Osteoblast (primary cell): ENCODE data around the gene LYRM2. TPM values are rescaled to one million over a fixed set of nuclear protein-coding genes. Genes with fewer than 3 reads are reported as not detected.

Source experiments
- DNase-seq: peaks from one replicate; pipeline ENCODE4 v3.0.0; 2011; ENCODE audit warnings: low spot score, mixed read lengths; ENCODE audit not compliant: insufficient read length; ENCODE audit errors: missing footprints
- H2AFZ ChIP-seq: 2 replicates; pipeline ENCODE4 v1.6.0; 2011; ENCODE audit warnings: mild to moderate bottlenecking, low read length
- H3K27ac ChIP-seq: 2 replicates; pipeline ENCODE4 v1.5.1; 2011; ENCODE audit warnings: mild to moderate bottlenecking, low read depth, low read length, moderate library complexity
- H3K27me3 ChIP-seq: 2 replicates; pipeline ENCODE4 v1.6.0; 2012; ENCODE audit warnings: mild to moderate bottlenecking, control low read depth, inconsistent platforms, low read length, moderate library complexity; ENCODE audit not compliant: insufficient read depth
- H3K36me3 ChIP-seq: 2 replicates; pipeline ENCODE4 v1.5.1; 2011; ENCODE audit warnings: mild to moderate bottlenecking, low read length, control low read depth, moderate library complexity; ENCODE audit not compliant: insufficient read depth
- H3K4me1 ChIP-seq: 2 replicates; pipeline ENCODE4 v1.5.1; 2011; ENCODE audit warnings: mild to moderate bottlenecking, low read length, control low read depth, moderate library complexity; ENCODE audit not compliant: insufficient read depth
- H3K4me2 ChIP-seq: 2 replicates; pipeline ENCODE4 v1.6.0; 2011; ENCODE audit warnings: mild to moderate bottlenecking, low read length; ENCODE audit not compliant: insufficient read depth
- H3K4me3 ChIP-seq: fragments of 200-600 bp; sonication (generic); 3 replicates; pipeline ENCODE4 v1.5.1; 2012; ENCODE audit warnings: mild to moderate bottlenecking, low read length, inconsistent platforms; ENCODE audit not compliant: insufficient read depth
- H3K79me2 ChIP-seq: 2 replicates; pipeline ENCODE4 v1.6.0; 2012; ENCODE audit warnings: mild to moderate bottlenecking, low read length, control low read depth, inconsistent platforms; ENCODE audit not compliant: insufficient read depth
- H3K9me3 ChIP-seq: 2 replicates; pipeline ENCODE4 v1.5.1; 2011; ENCODE audit warnings: low read depth, low read length, control low read depth
- H4K20me1 ChIP-seq: 2 replicates; pipeline ENCODE4 v1.6.0; 2012; ENCODE audit warnings: mild to moderate bottlenecking, low read length, control low read depth; ENCODE audit not compliant: insufficient read depth
- CTCF ChIP-seq: IDR thresholded peaks from 2 replicates; pipeline ENCODE4 v1.5.1; 2011; ENCODE audit warnings: mild to moderate bottlenecking, low read depth, low read length, moderate library complexity; ENCODE audit errors: extremely low read depth
- total RNA-seq: library from RNA; depleted of rRNA; stranded (reverse); fragments of >200 nt; gene quantifications from 2 replicates; pipeline ENCODE4 v1.2.3, GENCODE V29; 2012

The LYRM2 gene
- total RNA-seq, 1 donor = 24.6 TPM

DNA sequence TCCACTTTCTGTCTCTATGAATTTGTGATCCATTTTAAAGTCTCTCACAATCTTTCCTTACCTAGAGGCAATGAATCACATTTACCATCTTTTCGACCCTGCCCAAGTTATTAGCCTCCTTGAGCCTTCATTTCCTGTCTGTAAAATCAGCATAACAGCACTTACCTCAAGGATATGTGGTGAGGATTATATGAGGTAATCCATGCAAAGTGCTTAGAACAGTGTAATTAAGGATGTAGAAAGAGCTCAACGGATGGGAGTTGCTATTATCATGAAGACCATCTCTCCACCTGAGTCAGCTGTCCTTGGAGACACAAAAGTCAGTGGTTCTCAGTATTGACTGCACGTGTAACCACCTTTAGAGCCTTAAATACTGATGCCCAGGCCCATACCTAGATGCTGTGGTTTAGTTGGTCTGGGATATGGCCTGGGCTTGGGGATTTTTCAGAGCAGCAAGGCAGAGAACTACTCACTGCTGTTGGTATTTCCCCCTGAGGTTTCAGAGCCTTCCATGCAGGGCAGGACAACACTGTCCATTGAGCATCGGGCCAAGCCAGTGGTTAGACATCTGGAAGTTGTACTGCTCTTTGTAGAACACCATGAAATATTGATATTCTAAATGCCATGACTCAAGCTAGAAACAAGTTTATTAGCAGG lies 55.8 kb downstream of the LYRM2 start:
- no peak for DNase-seq

DNA sequence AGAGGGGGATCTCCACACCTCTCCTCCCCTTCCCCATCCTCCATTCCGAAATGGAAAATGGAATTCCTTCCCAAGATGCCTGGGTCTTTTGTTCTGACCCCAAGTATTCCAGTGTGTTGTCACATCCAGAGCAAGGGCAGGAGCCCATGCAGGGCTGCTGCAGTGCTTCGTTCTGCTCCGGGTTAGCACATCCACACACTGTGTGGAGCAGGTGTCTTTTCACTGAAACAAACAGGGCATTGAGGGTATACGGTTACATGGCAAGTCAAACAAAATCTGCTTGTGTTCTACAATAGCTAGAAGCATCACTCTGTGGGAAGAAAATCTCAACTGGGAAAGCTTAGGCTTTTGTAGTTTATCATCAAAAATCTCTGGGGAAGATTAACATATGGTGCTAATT lies 56.9 kb downstream of the LYRM2 start:
- no peaks in the 10 kb centered on the region for H4K20me1 ChIP-seq
- no peak for DNase-seq
- no peak overlapping the region for H3K4me2 ChIP-seq
- no peaks in the 10 kb centered on the region for H3K27me3 ChIP-seq
- H3K4me3 ChIP-seq = no peak overlapping the region
- no peaks in the 10 kb centered on the region for H3K9me3 ChIP-seq
- no peak for TF ChIP-seq CTCF
- H3K36me3 ChIP-seq = no peaks in the 10 kb centered on the region
- no peaks in the 10 kb centered on the region for H3K4me1 ChIP-seq
- H2AFZ ChIP-seq = no peak overlapping the region
- no peak overlapping the region for H3K27ac ChIP-seq
- H3K79me2 ChIP-seq = no peaks in the 10 kb centered on the region

More for the DNA sequence above, 55.8 kb downstream of the LYRM2 start:
- Histone ChIP-seq H3K36me3 (no peaks in the 10 kb centered on the region), H4K20me1 (no peaks in the 10 kb centered on the region), H3K9me3 (no peaks in the 10 kb centered on the region), H2AFZ (no peak overlapping the region), H3K4me2 (no peak overlapping the region), H3K27ac (no peak overlapping the region), H3K4me1 (no peaks in the 10 kb centered on the region), H3K4me3 (no peak overlapping the region), H3K79me2 (no peaks in the 10 kb centered on the region), H3K27me3 (no peaks in the 10 kb centered on the region)
- no peak for TF ChIP-seq CTCF

GRCh38 chr6:89580997-89581666 lies 57.4 kb downstream of the LYRM2 start:
- no peak overlapping the region for H3K27ac ChIP-seq
- H3K9me3 ChIP-seq = no peaks in the 10 kb centered on the region
- no peaks in the 10 kb centered on the region for H3K36me3 ChIP-seq
- H3K4me2 ChIP-seq = no peak overlapping the region
- no peaks in the 10 kb centered on the region for H3K79me2 ChIP-seq
- H3K27me3 ChIP-seq = no peaks in the 10 kb centered on the region
- DNase-seq = no peak
- no peaks in the 10 kb centered on the region for H4K20me1 ChIP-seq
- H2AFZ ChIP-seq = no peak overlapping the region
- no peaks in the 10 kb centered on the region for H3K4me1 ChIP-seq
- no peak for TF ChIP-seq CTCF
- H3K4me3 ChIP-seq = no peak overlapping the region

DNA sequence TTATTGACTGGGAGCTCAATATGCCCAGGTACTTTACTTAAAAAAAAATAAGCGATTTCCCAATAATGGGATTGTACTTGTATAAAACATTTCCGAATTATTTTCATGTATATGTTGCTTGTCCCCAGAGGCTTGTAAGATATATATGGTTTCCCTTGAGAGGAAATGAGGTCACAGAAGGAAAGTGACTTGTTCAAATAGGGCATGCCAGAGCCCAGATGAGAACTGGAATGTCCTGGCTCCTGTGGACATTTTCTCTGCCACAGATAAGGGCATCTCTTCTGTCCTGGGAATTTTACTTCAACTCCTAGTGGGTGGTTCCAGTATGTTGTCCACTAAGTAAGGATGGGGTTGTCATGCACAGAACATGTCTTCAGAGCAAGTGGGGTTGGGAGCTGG lies 63.0 kb downstream of the LYRM2 start:
- H3K79me2 ChIP-seq = no peaks in the 10 kb centered on the region
- DNase-seq = no peak
- no peak for TF ChIP-seq CTCF
- H3K27me3 ChIP-seq = no peaks in the 10 kb centered on the region
- H3K27ac ChIP-seq = no peak overlapping the region
- no peaks in the 10 kb centered on the region for H4K20me1 ChIP-seq
- no peak overlapping the region for H3K4me3 ChIP-seq
- H2AFZ ChIP-seq = no peak overlapping the region
- no peaks in the 10 kb centered on the region for H3K36me3 ChIP-seq
- H3K9me3 ChIP-seq = no peaks in the 10 kb centered on the region
- H3K4me2 ChIP-seq = no peak overlapping the region
- no peaks in the 10 kb centered on the region for H3K4me1 ChIP-seq
